Keratinocyte (primary cell): ENCODE data around the gene RAP1GAP.

ENCODE experiments used
- CTCF ChIP-seq, 3 experiments: IDR thresholded peaks in 1 of 3; conservative IDR thresholded peaks in 1 of 3; optimal IDR thresholded peaks in 1 of 3; 2 replicates in 2 of 3; 3 replicates in 1 of 3; pipeline versions ENCODE3 to v1.5.1; 2011; ENCODE audit warnings: low read length in 3 of 3, mild to moderate bottlenecking in 3 of 3, moderate library complexity in 2 of 3, control low read depth in 1 of 3, inconsistent platforms in 1 of 3; ENCODE audit not compliant: insufficient read depth in 2 of 3; ENCODE audit errors: extremely low read depth in 1 of 3
- EZH2 ChIP-seq: IDR thresholded peaks from one replicate; pipeline ENCODE4 v1.6.1; 2012; ENCODE audit warnings: inconsistent platforms, mild to moderate bottlenecking, low read length, moderate library complexity

- TF ChIP-seq CTCF (optimal IDR thresholded peaks at IDR 0.05 in 1 of 3, IDR thresholded peaks at IDR 0.05 in 1 of 3, conservative IDR thresholded peaks at IDR 0.05 in 1 of 3; ENCODE audit: extremely low read depth in 1 of 3, insufficient read depth in 2 of 3, low read length in 3 of 3) (no peak), EZH2 (no peak)
Observed at GRCh38 chr1:21681426-21681825, 12.3 kb upstream of the RAP1GAP start.
